H1 (cell line): ENCODE data around the gene GRP. TPM values are rescaled to one million over a fixed set of nuclear protein-coding genes. Genes with fewer than 3 reads are reported as not detected.

Experiments used
- CHD7 ChIP-seq: fragments of 300-600 bp; sonication (generic); IDR thresholded peaks from 2 replicates; pipeline ENCODE4 v1.7.1; 2012; ENCODE audit warnings: low read length, moderate library complexity, mild to moderate bottlenecking, inconsistent platforms; ENCODE audit not compliant: insufficient replicate concordance
- KDM5A ChIP-seq: fragments of 200-600 bp; IDR thresholded peaks from 2 replicates; pipeline ENCODE4 v1.7.1; 2012; ENCODE audit warnings: mild to moderate bottlenecking, low read length, inconsistent platforms, mixed read lengths
- polyA plus RNA-seq, 7 experiments: library from polyadenylated mRNA; depleted of rRNA in 3 of 7; stranded (reverse) in 5 of 7; unstranded in 2 of 7; fragments of >200 nt in 5 of 7; fragments of 200-250 nt in 2 of 7; gene quantifications; 1 replicate in 5 of 7; 2 replicates in 1 of 7; 4 replicates in 1 of 7; pipeline versions ENCODE4 v1.2.1 to v1.2.3, GENCODE V29; 2011 to 2013; ENCODE audit warnings: missing spikeins in 2 of 7, mixed read lengths in 2 of 7
- total RNA-seq: library from RNA; stranded (reverse); fragmentation: NEBNext Ultra II Directional; extraction: Animal tissue kit (Norgen Biotek cat#: 25700); gene quantifications from 2 replicates; pipeline ENCODE4 v1.2.1, GENCODE V29; 2021

The GRP gene
- total and polyA plus RNA-seq, 2 of the 8 experiments (the other 6 are each of a cell fraction or from before 2014, with no cell fraction given), result not detected

GRCh38 chr18:59189746-59190145, 30.2 kb upstream of the GRP start (continued):
- TF ChIP-seq CHD7 (no peak), KDM5A (no peak)
